Nephron (organoid): ENCODE data around the gene COL12A1.

ENCODE experiments used
- H3K27ac Mint-ChIP-seq, 3 experiments: 2 replicates each; pipeline ENCODE4 v1.8.0; 2020; ENCODE audit warnings: mixed read lengths in 3 of 3, mild to moderate bottlenecking in 2 of 3, moderate library complexity in 1 of 3
- H3K27me3 Mint-ChIP-seq: 2 replicates; pipeline ENCODE4 v1.8.0; 2021; ENCODE audit warnings: low read depth, mild to moderate bottlenecking, moderate library complexity, mixed read lengths
- H3K36me3 Mint-ChIP-seq: 2 replicates; pipeline ENCODE4 v1.8.0; 2020; ENCODE audit warnings: low read depth, mixed read lengths
- H3K4me1 Mint-ChIP-seq: 2 replicates; pipeline ENCODE4 v1.8.0; 2020; ENCODE audit warnings: mixed read lengths
- H3K4me3 Mint-ChIP-seq, 3 experiments: 2 replicates each; pipeline ENCODE4 v1.8.0; 2020; ENCODE audit warnings: mild to moderate bottlenecking in 3 of 3, mixed read lengths in 3 of 3, moderate library complexity in 2 of 3
- H3K9me3 Mint-ChIP-seq: 2 replicates; pipeline ENCODE4 v1.8.0; 2020; ENCODE audit warnings: mixed read lengths
- CTCF ChIP-seq, 3 experiments: fragments of 200-600 bp; sonication (generic); IDR thresholded peaks; one replicate each; pipeline ENCODE4 v1.5.0; 2021; ENCODE audit warnings: antibody characterized with exemption in 3 of 3; ENCODE audit not compliant: unreplicated experiment in 3 of 3

The COL12A1 gene

GRCh38 chr6:75070244-75070643, 135.6 kb downstream of the COL12A1 start:
- H3K27ac Mint-ChIP-seq: no peak overlapping the region
- peaks cover 13% of the 10 kb centered on the region for H3K9me3 Mint-ChIP-seq
- no peak overlapping the region for H3K4me3 Mint-ChIP-seq
- no peaks in the 10 kb centered on the region for H3K36me3 Mint-ChIP-seq
- no peaks in the 10 kb centered on the region for H3K27me3 Mint-ChIP-seq
- H3K4me1 Mint-ChIP-seq: peaks cover 5% of the 10 kb centered on the region
- TF ChIP-seq CTCF (IDR thresholded peaks at IDR 0.05; ENCODE audit: unreplicated experiment in 3 of 3): no peak

GRCh38 chr6:75065523-75065922, 140.3 kb downstream of the COL12A1 start:
- peaks cover 13% of the 10 kb centered on the region for H3K9me3 Mint-ChIP-seq
- H3K4me3 Mint-ChIP-seq: no peak overlapping the region
- peaks cover 13% of the 10 kb centered on the region for H3K4me1 Mint-ChIP-seq
- H3K36me3 Mint-ChIP-seq: no peaks in the 10 kb centered on the region
- TF ChIP-seq CTCF (IDR thresholded peaks at IDR 0.05; ENCODE audit: unreplicated experiment in 3 of 3): peak in 1 of 3 experiments; percentile 13
- peak overlapping the region; percentile 13 to 71 (median 63) for H3K27ac Mint-ChIP-seq
- H3K27me3 Mint-ChIP-seq: no peaks in the 10 kb centered on the region

- Mint-ChIP-seq H3K27me3 (no peaks in the 10 kb centered on the region), H3K9me3 (peaks cover 9% of the 10 kb centered on the region), H3K4me1 (peaks cover 18% of the 10 kb centered on the region), H3K4me3 (no peak overlapping the region), H3K36me3 (peaks cover 4% of the 10 kb centered on the region), H3K27ac (peak overlapping the region in 2 of 3 experiments; percentile 57 to 63)
- TF ChIP-seq CTCF (IDR thresholded peaks at IDR 0.05; ENCODE audit: unreplicated experiment in 3 of 3): no peak
Observed at GRCh38 chr6:75052491-75052890, 153.4 kb downstream of the COL12A1 start.

- peaks cover 17% of the 10 kb centered on the region for H3K9me3 Mint-ChIP-seq
- H3K27me3 Mint-ChIP-seq: no peaks in the 10 kb centered on the region
- H3K36me3 Mint-ChIP-seq: no peaks in the 10 kb centered on the region
- TF ChIP-seq CTCF (IDR thresholded peaks at IDR 0.05; ENCODE audit: unreplicated experiment in 3 of 3): no peak
- H3K4me3 Mint-ChIP-seq: no peak overlapping the region
- H3K27ac Mint-ChIP-seq: no peak overlapping the region
- no peaks in the 10 kb centered on the region for H3K4me1 Mint-ChIP-seq
Observed at GRCh38 chr6:75049308-75049707, 156.5 kb downstream of the COL12A1 start.

GRCh38 chr6:75044846-75045245, 161.0 kb downstream of the COL12A1 start:
- H3K27me3 Mint-ChIP-seq: no peaks in the 10 kb centered on the region
- no peak overlapping the region for H3K27ac Mint-ChIP-seq
- peaks cover 5% of the 10 kb centered on the region for H3K4me1 Mint-ChIP-seq
- H3K36me3 Mint-ChIP-seq: no peaks in the 10 kb centered on the region
- H3K9me3 Mint-ChIP-seq: peaks cover 36% of the 10 kb centered on the region
- H3K4me3 Mint-ChIP-seq: no peak overlapping the region
- no peak for TF ChIP-seq CTCF (IDR thresholded peaks at IDR 0.05; ENCODE audit: unreplicated experiment in 3 of 3)

GRCh38 chr6:75041381-75041780, 164.5 kb downstream of the COL12A1 start:
- Mint-ChIP-seq H3K9me3 (peaks cover 31% of the 10 kb centered on the region), H3K27me3 (no peaks in the 10 kb centered on the region), H3K36me3 (no peaks in the 10 kb centered on the region), H3K27ac (peak overlapping the region in 2 of 3 experiments; percentile 48), H3K4me3 (no peak overlapping the region), H3K4me1 (peaks cover 5% of the 10 kb centered on the region)
- TF ChIP-seq CTCF (IDR thresholded peaks at IDR 0.05; ENCODE audit: unreplicated experiment in 3 of 3): no peak
